Upper lobe of right lung (tissue), 1 donor: ENCODE results near the gene MBTPS1. TPM values are rescaled to one million over a fixed set of nuclear protein-coding genes. Genes with fewer than 3 reads are reported as not detected.

ENCODE experiments used
- ATAC-seq: fragments of 200-7000 bp; cut with Tn5 transposase; one replicate; pipeline ENCODE4 v1.9.1; 2020; ENCODE audit warnings: mild to moderate bottlenecking, moderate library complexity
- DNase-seq: peaks from one replicate; pipeline ENCODE4 v3.0.0-alpha.2; 2020
- H3K27ac ChIP-seq: fragments of 200-600 bp; one replicate; pipeline ENCODE4 v1.8.0; 2022
- H3K27me3 ChIP-seq: fragments of 200-600 bp; one replicate; pipeline ENCODE4 v1.8.0; 2022; ENCODE audit warnings: mild to moderate bottlenecking
- H3K36me3 ChIP-seq: fragments of 200-600 bp; one replicate; pipeline ENCODE4 v1.8.0; 2022
- H3K4me1 ChIP-seq: fragments of 200-600 bp; one replicate; pipeline ENCODE4 v1.8.0; 2022
- H3K4me3 ChIP-seq: fragments of 200-600 bp; one replicate; pipeline ENCODE4 v1.8.0; 2022; ENCODE audit warnings: mild to moderate bottlenecking
- H3K9me3 ChIP-seq: fragments of 200-600 bp; one replicate; pipeline ENCODE4 v1.8.0; 2022
- intact Hi-C: fragments of 100-400 bp; cut with DNase I; formaldehyde crosslinking; loops from one replicate; pipeline ENCODE4 v1.11.0; 2022
- total RNA-seq: library from RNA; stranded (reverse); fragmentation: NEBNext Ultra II Directional; extraction: Animal tissue kit (Norgen Biotek cat#: 25700); gene quantifications from one replicate; pipeline ENCODE4 v1.2.1, GENCODE V29; 2021
- TF ChIP-seq, protein P1 (sequence below): fragments of 200-600 bp; IDR thresholded peaks from one replicate; pipeline ENCODE4 v1.8.0; 2022; ENCODE audit warnings: antibody characterized with exemption
- donor health status: DM: no; HTN: yes; CAD: no; lungs with severe emphysema.

MBTPS1 gene
- total RNA-seq, 1 donor from 2014 or later: 97.5 TPM

DNA sequence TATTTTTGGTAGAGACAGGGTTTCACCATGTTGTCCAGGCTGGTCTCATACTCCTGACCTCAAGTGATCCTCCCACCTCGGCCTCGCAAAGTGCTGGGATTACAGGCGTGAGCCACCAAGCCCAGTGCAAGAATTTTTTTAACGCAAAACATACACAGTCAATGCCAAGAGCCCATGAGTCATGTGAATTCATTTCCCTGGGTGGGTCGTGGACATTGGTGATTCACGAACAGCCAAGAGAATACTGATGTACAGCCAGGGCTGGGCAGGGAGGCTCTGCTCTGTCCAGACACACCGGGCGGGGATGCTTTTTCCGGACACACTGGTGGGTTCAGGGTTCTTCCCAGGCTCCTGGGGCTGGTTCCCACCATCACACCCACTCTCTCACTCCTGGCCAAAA is 91.9 kb downstream of the MBTPS1 start:
- Histone ChIP-seq H3K4me1 (no peaks in the 10 kb centered on the region), H3K27ac (no peak overlapping the region), H3K27me3 (peaks cover 3% of the 10 kb centered on the region), H3K9me3 (no peaks in the 10 kb centered on the region), H3K4me3 (no peak overlapping the region), H3K36me3 (no peaks in the 10 kb centered on the region)
- intact Hi-C loops: no loop called here
- DNase-seq (no peak), ATAC-seq (no peak)
- TF ChIP-seq, protein P1, sequence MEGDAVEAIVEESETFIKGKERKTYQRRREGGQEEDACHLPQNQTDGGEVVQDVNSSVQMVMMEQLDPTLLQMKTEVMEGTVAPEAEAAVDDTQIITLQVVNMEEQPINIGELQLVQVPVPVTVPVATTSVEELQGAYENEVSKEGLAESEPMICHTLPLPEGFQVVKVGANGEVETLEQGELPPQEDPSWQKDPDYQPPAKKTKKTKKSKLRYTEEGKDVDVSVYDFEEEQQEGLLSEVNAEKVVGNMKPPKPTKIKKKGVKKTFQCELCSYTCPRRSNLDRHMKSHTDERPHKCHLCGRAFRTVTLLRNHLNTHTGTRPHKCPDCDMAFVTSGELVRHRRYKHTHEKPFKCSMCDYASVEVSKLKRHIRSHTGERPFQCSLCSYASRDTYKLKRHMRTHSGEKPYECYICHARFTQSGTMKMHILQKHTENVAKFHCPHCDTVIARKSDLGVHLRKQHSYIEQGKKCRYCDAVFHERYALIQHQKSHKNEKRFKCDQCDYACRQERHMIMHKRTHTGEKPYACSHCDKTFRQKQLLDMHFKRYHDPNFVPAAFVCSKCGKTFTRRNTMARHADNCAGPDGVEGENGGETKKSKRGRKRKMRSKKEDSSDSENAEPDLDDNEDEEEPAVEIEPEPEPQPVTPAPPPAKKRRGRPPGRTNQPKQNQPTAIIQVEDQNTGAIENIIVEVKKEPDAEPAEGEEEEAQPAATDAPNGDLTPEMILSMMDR: no peak

DNA sequence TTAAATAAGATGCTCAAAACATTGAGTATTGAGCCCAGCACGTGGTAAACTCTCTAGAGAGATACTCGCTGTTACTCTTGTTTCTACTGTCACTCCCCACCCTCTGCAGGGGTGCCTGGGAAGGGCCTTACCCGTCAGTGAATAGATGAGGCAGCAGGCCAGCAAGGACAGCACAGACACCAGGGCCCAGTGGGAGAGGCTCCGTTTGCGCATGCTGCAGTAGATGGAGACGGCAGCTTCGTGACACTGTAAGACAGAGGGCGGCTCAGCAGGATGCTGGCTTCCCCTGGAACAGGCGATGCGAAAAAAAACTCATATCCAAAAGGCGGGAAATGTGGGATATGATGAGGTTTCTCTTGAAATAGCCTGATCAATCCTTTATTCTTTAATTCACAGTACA is 94.1 kb downstream of the MBTPS1 start:
- Histone ChIP-seq H3K27ac (no peak overlapping the region), H3K4me1 (no peaks in the 10 kb centered on the region), H3K36me3 (no peaks in the 10 kb centered on the region), H3K9me3 (no peaks in the 10 kb centered on the region), H3K4me3 (no peak overlapping the region), H3K27me3 (peaks cover 2% of the 10 kb centered on the region)
- TF ChIP-seq, protein P1: no peak
- no peak for DNase-seq
- ATAC-seq: no peak
- intact Hi-C loops: no loop called here

- no peaks in the 10 kb centered on the region for H3K4me1 ChIP-seq
- H3K36me3 ChIP-seq: no peaks in the 10 kb centered on the region
- DNase-seq (no peak), ATAC-seq (no peak)
- TF ChIP-seq, protein P1: no peak
- no peak overlapping the region for H3K27ac ChIP-seq
- intact Hi-C loops: no loop called here
- H3K4me3 ChIP-seq: no peak overlapping the region
- H3K9me3 ChIP-seq: no peaks in the 10 kb centered on the region
- H3K27me3 ChIP-seq: no peaks in the 10 kb centered on the region
Measured at GRCh38 chr16:84021488-84021887, 95.3 kb downstream of the MBTPS1 start.

GRCh38 chr16:84020353-84020752 is 96.4 kb downstream of the MBTPS1 start:
- intact Hi-C loops: no loop called here
- H3K36me3 ChIP-seq: no peaks in the 10 kb centered on the region
- no peak overlapping the region for H3K4me3 ChIP-seq
- DNase-seq (no peak), ATAC-seq (no peak)
- no peaks in the 10 kb centered on the region for H3K4me1 ChIP-seq
- H3K27me3 ChIP-seq: no peaks in the 10 kb centered on the region
- H3K9me3 ChIP-seq: no peaks in the 10 kb centered on the region
- TF ChIP-seq, protein P1: no peak
- no peak overlapping the region for H3K27ac ChIP-seq

DNA sequence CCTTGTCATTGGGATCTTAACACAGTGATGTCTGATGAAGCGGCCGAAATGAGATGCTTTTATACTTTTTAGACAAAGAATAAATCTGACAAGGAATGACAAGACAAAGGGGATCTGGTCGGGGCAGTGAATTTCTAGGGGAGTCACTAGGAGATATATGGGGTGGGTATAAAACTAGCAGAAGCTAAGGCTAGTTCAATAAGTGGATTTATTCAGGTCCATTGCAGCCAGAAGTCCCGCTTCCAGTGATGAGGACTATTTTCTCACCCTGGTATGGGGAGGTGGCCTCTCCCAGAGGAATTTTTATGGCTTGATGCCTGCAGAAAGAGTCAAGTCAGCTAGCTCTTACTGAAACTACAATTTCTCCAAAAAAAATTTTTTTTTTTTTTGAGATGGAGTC is 98.0 kb downstream of the MBTPS1 start:
- Histone ChIP-seq H3K36me3 (no peaks in the 10 kb centered on the region), H3K27me3 (no peaks in the 10 kb centered on the region), H3K4me1 (no peaks in the 10 kb centered on the region), H3K4me3 (no peak overlapping the region), H3K27ac (no peak overlapping the region), H3K9me3 (no peaks in the 10 kb centered on the region)
- DNase-seq (no peak), ATAC-seq (no peak)
- intact Hi-C loops: no loop called here
- TF ChIP-seq, protein P1: no peak

DNA sequence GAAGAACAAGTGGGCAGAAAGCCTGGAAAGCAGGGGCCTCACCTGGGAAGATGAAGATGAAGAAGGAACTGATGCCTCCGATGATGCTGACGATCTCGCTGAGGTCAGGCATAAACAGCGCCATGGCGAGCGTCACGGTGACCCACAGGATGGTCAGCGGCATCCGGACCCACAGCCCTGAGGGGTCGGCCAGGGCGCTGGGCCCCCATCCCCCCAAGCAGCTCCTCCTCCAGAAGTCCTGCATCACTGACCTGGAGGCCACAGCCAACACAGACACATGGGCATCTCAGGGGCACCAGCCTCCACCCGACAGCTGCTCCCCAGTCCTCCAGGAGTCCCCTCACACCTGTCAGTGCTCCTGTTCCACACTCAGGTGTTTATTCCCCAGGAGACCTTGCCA is 100.3 kb downstream of the MBTPS1 start:
- TF ChIP-seq, protein P1: no peak
- no peak overlapping the region for H3K27ac ChIP-seq
- no peaks in the 10 kb centered on the region for H3K36me3 ChIP-seq
- ATAC-seq: no peak
- H3K4me1 ChIP-seq: no peaks in the 10 kb centered on the region
- H3K9me3 ChIP-seq: no peaks in the 10 kb centered on the region
- H3K4me3 ChIP-seq: no peak overlapping the region
- no peaks in the 10 kb centered on the region for H3K27me3 ChIP-seq
- intact Hi-C loops: no loop called here
- DNase-seq: peak; percentile 52
